HG02981 (cell line): ENCODE results near the gene MKRN3.

Source experiments
- ATAC-seq: cut with Tn5 transposase; IDR thresholded peaks from one replicate; pipeline ENCODE4 v1.9.1; 2021; ENCODE audit warnings: mild to moderate bottlenecking, moderate library complexity; ENCODE audit not compliant: unreplicated experiment

MKRN3 gene

DNA sequence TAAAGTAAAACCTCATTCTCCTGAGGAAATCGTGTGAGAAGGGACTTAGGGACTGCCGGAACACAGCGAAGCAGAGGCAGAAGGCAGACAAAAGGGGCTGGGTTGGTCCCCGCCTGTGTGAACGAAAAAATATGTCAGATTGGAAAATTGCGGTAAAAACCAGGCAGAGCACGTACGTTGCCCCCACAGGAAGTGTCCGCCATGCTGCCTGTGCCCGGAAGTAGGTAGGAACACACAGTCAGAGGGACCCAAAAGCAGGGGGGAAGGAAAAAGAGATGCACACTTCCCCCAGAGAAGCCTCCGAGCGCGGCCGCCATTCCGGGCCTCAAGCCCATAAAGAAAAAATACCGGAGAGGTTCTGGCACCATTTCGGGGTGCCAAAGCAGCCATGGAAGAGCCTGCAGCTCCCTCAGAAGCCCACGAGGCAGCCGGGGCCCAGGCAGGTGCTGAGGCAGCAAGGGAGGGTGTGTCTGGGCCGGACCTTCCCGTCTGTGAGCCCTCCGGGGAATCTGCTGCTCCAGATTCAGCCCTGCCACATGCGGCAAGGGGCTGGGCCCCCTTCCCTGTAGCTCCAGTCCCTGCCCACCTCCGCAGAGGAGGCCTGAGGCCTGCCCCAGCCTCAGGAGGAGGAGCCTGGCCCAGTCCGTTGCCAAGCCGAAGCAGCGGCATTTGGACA, at the start of gene MKRN3:
Gene MKRN3, plus strand, starts transcription at position 280 of the 676 bp plus-strand sequence. Its CDS starts 109 bp downstream, at position 389.
- ATAC-seq, result no peak

DNA sequence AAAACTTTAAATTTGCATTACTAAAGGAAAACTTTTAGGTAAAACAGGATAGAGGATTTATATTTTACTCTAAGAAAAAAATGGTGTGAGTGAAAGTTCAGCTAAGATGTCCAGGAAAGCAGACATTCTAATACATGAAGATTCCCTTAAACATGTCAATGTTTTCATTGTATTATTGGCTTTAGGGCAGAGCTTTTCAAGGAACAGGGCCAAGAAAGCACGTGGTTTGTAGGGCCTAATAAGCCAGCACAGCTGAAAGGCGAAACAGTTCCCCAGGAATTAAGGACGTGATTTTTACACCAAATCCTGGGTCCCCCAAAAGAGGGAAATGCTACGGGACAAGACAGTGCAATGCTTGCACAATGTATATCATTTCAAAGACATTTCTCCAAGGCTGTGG, 48.6 kb upstream of the MKRN3 start:
- ATAC-seq, result no peak

- no peak for ATAC-seq
These were observed 47.4 kb upstream of the MKRN3 start for GRCh38 chr15:23518104-23518503.

DNA sequence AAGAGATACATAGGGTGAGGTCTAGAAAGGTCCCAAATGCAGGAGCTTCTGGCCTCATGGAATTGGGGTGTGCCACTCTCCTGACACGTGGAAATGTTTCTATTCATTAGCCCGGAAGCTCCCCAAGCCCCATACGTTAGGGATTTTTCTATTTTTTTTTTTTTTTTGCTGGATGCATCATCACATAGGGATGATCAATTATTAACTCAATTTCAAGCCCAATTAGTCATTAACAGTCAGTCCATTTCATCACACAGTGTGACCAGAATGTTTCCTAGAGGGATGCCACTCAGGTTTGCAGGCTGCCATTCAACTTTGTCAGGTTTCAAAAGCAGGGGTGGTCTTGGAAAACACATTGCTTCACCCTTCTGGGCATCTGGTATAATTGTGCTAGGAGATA, 40.7 kb upstream of the MKRN3 start:
- ATAC-seq, result no peak

DNA sequence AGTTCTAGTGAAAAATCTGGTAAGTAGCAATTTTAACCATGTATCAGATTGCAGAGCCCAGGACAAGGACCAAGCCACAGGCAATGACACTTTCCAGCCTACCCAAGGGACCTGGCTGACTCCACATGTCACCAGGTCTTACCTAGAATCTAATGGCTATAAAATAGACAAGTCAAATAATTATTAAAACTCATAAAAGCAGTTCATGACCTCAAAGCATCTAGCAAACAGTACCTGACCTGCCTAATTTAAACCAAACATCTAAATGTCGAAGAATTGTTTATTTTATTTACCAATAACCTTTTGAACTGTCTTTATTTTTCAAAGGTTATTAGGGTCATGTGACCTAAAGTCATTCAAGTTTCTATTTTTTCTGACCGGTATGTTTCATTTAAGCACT, 35.6 kb upstream of the MKRN3 start:
- ATAC-seq, result no peak

- ATAC-seq, result no peak
These were observed 33.5 kb upstream of the MKRN3 start for GRCh38 chr15:23532024-23532423.

- no peak for ATAC-seq
These were observed 28.8 kb upstream of the MKRN3 start for GRCh38 chr15:23536659-23537058.

DNA sequence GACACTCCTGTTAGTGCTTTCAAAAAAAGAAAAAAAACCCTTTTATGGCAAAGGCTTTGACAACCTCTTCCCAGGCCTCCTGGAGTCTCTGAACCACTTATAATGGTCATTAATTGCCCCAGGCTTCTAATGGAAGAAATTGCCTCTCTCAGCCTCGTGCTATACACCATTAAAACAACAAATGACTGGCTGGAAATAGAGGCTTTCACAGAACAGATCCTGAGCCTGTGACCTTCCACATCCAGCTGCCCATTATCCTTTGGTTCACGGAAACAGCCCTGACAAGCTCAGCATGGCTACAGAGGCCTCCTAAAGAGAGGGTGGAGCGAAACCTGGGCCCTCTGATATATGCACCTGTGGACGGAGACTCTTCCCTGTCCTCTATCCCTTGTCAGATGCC, 26.8 kb upstream of the MKRN3 start:
- ATAC-seq, result no peak

GRCh38 chr15:23539892-23540291, 25.6 kb upstream of the MKRN3 start:
- no peak for ATAC-seq

GRCh38 chr15:23546158-23546557, 19.3 kb upstream of the MKRN3 start:
- no peak for ATAC-seq

DNA sequence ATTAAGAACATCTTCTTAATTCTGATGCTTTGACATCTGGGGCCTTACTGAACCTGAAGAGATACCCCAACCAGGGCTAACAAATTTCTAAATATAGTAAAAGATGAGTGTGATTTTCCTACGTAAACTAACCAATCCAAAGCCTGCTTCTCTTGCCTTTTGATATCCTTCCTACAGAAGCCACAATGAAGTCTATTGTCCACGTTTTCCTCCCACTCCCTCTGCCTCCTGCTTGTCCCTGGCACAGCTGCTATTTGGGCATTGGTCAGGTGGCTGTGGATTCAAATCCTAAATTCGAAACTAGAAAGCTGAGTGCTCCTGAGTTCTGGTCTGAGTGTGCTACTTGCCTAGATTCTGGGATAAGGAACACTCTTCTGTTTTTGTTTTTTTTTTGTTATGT, 17.4 kb upstream of the MKRN3 start:
- no peak for ATAC-seq

DNA sequence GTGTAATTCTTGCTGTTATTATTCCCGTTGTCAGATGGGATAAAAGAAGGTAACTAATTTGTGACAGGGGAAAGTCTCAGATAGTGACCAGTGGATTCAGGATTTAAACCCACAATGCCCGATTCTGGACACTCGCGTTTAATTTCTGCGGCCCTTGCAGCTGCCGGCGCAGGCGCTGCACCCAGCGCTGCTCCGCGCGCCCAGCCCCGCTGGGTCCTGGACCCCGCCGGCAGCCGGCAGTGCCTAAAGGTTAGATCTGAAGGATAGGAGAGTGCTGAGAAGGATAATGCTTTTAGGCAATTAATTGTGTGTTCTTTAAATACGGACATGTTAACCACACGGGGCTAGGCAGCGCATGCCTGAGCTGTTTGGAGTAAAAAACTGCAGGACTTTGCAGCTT, 3.6 kb upstream of the MKRN3 start:
- ATAC-seq, result no peak

- ATAC-seq, result no peak
These were observed 566 bp upstream of the MKRN3 start for GRCh38 chr15:23564821-23565394.

DNA sequence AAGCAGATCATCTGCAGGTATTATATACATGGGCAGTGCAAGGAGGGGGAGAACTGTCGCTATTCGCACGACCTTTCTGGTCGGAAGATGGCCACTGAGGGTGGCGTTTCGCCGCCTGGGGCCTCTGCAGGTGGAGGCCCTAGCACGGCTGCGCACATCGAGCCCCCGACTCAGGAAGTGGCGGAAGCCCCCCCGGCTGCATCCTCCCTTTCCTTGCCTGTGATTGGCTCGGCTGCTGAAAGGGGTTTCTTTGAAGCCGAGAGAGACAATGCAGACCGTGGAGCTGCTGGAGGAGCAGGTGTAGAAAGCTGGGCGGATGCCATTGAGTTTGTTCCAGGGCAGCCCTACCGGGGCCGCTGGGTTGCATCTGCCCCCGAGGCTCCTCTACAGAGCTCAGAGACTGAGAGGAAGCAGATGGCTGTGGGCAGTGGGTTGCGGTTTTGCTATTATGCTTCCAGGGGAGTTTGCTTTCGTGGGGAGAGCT, 639 bp downstream of the MKRN3 start:
- ATAC-seq, result no peak

GRCh38 chr15:23566651-23567050, 1.2 kb downstream of the MKRN3 start:
- ATAC-seq, result no peak

DNA sequence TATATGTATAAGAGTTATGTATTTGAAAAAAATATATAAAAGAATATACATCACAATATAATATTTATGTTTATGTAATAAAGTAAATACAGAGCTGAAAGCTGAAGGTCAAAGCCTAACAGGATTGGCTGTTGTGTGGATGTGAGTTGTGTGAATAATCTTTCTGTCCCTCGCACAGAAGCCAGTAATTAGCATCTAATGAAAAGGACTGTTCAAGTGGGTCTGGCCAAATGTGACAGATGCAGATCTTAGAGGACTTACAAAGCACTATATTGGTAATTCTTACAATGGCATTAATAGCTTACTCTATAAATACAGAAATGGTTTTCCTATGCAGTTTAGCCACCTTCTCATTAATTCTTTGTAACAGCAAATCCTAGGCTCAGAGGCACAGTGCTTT, 2.4 kb downstream of the MKRN3 start:
- ATAC-seq, result no peak

- ATAC-seq, result no peak
These were observed 3.9 kb downstream of the MKRN3 start for GRCh38 chr15:23569151-23569925.

GRCh38 chr15:23570486-23570885, 5.0 kb downstream of the MKRN3 start:
- ATAC-seq, result no peak

GRCh38 chr15:23572844-23573243, 7.4 kb downstream of the MKRN3 start:
- ATAC-seq, result no peak

- ATAC-seq, result no peak
These were observed 9.3 kb downstream of the MKRN3 start for GRCh38 chr15:23574742-23575141.

- ATAC-seq, result no peak
These were observed 10.6 kb downstream of the MKRN3 start for GRCh38 chr15:23576061-23576460.

- no peak for ATAC-seq
These were observed 13.2 kb downstream of the MKRN3 start for GRCh38 chr15:23578521-23579150.
